Stimulated activated CD8-positive, alpha-beta memory T cell treated with anti-CD3 and anti-CD28 coated beads, Interleukin-2, amount 100 ng/mL, for 48 hours (primary cell): ENCODE measurements around the gene DOCK10.
"Not testable (repeated sequence)": the region's sequence is repeated elsewhere in the genome, so short reads cannot be mapped to it uniquely, and the experiment has no call there.

ENCODE experiments used
- DNase-seq, 2 donors: peaks; one replicate each; pipeline ENCODE4 v3.0.0-alpha.2; 2020; ENCODE audit warnings: low read depth in 2 of 2

The DOCK10 gene

DNA sequence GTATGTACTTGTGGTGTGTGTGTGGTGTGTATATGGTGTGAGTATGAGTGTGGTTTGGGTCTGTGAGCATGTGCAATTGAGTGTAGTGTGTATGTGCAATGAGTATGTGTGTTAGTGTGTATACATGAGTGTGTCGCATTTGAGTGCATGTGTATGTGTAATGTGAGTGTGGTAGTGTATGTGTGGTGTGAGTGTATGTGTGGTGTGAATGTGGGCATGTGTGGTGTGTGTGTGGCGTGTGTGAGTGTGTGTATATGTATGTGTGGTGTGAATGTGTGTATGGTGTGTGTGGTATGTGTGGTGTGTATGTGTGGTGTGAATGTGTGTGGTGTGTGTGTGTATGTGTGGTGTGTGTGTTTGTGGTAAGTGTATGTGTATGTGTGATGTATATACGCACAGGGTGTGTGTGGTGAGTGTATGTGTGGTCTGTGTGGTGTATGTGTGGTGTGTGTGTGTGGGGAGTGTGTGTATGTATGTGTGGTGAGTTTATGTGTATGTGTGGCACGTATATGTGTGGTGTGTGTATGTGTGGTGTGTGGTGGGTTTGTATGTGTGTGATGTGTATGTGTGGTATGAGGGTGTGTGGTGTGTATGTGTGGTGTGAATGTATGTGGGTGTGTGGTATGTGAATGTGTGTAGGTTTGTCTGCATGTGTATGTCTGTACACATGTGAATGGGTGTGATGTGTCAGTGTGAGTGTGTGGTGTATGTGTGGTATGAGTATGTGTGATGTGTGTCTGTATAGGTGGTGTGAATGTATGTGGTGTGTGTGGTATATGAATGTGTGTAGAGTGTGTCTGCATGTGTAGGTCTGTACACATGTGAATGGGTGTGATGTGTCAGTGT is 123.4 kb downstream of the DOCK10 start:
- DNase-seq, result no peak

DNA sequence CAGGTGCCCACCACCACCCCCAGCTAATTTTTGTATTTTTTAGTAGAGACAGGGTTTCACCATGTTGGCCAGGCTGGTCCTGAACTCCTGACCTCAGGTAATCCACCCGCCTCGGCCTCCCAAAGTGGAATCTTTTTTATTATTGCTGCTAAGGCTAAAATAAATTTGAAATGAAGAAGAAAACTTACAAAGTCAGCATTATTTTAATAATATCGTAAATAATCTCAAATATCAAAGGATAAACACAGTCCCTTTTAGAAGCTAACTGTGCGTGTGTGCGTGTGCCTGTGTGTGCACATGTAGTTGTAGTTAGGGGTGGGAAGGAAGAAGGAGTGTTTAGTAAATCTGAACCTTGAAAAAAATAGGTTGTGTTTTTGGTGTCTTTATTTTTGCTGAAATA is 125.0 kb downstream of the DOCK10 start:
- not testable (repeated sequence) for DNase-seq

DNA sequence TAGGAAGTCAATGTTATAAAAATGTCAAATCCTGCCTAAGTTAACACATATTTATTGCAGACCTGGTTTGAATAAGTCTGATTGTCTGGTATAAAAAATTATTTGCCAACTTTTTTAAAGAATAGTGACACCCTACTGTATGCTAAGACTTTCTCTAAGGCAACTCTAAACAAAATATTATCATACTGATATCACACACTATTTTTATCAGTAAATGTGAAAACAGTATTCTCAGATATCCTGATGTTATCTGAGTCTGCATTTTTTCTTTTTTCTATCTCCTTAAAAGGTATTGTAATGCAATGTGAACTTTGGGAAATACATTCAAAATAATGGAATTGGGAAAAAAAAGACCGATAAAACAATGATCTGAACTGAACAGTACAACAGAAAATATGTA is 127.1 kb downstream of the DOCK10 start:
- DNase-seq, result no peak

DNA sequence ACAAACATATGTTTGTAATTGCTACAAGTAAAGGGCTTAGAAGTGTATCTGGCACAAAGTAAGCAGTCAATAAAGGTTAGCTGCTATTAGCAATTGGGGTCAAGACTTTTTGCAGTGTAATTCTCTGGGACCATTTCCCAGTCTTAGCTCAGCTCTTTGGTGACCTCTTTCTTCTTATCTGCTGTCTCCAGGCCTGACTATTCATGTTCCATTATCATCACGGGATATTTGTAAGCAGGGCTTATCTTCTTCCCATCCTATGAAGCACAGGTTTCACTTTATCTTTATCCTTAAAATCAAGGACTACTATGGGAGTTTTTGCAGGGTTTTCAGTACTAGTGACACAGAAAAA is 131.7 kb downstream of the DOCK10 start:
- no peak for DNase-seq

DNA sequence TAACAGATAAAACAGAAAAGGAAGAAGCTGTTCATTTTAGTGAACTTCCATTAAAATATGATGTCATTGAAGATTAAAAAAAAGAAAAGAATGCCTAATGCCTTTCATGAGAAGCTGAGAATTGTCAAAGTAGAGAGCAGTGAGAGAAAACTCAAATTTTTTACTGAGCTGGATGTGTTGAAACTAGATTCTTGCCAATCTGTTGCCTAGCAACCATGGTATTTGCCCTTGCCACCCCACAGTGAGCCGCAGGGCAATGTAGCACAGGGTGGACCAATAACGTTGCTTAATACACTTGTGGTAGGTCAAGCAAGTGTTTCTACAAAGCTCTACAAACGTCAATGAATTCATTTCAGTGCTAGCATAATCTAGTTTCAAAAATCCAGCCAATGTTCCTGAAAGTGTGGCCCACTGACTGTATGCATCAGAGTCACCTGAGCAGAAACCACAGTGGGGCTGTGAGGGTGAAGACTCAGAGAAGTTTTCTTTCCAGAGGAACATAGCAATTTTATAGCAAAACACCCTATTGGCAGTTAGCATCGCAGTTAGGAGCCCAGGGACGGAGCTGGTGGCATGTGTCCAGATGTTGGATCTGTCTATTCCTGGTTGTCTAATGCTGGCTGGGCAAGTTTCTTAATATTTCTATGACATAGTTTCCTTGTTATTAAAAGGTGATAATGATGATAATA is 132.2 kb downstream of the DOCK10 start:
- DNase-seq, result no peak

DNA sequence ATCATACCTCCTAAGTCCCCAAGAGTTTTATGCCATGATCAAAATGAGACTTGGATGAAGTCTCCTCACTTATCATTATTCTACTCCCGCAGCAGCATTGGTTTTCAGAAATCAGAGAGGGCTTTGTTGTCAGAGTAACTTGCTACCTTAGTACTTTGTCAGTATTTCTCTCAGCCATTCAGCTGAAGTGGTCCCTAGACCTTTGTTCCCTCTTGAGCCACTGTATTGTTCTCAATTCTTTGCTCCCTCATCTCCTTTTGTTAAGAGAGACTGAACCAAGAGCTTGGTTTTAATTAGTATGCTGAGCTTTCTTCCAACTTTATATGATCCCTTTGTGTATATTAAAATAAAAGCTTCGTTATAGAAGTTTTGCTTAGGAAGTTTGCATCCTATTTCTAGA is 133.4 kb downstream of the DOCK10 start:
- no peak for DNase-seq

DNA sequence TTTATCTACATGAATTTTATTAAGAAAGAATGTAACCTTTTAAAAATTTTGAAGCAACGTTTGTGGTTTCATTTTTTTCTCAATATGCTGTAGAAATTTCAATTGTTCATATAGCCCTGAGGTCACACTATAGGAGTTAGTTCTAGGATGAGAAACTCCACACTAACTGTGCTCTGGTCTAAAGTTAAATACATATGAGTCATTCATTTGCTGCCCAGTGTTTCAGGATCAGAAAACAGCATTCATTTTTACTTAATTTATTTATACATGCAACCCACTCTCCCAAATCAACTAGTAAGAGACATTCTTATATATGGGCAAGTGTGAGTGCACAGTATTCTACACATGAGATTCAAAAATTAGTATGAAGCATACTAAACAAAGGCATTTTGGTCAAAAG is 137.9 kb downstream of the DOCK10 start:
- DNase-seq, result no peak

DNA sequence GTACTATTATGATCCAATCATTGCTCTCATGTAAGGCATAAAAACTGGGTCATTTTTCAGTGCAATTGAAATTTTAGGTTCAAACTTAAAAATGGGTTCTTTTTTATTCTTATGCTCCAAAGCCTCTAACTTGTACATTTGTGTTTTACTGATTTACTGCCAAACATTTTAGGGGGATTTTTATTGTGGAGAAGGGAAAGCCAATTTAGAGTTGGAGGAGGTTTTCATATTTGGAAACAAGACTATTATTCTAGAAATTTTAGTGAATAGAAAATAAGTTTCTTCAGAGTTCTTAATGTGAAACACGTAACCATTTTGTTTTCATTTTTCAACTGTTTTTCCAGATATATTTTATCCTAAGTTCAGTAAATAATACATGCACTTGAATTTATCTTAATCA is 138.6 kb downstream of the DOCK10 start:
- DNase-seq, result no peak

DNA sequence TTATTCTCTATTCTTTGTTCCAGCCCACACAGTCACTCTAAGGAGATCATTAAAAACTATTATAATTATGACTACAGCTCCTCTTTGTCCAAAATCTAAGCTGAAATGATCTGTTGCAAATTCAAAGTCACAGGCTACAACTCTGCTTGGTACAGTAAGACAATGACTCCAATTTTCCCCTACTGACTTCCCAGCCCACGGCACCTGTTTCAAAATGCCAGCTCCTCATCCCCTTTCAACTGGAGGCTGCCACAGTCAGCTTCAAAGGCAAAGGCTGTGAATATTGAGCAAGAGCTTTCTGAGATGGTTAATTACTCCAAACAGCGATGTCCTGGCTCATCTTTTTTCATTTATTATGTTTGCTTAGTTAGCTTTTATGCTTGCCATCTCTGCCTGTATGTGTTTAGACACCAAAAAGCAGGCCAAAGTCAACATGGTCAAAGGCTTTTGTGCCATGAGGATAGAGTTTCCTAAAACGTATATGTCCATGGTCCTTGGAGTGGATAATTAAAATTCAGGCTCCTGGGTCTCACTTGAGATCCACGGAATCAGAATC is 141.1 kb downstream of the DOCK10 start:
- DNase-seq, result no peak

DNA sequence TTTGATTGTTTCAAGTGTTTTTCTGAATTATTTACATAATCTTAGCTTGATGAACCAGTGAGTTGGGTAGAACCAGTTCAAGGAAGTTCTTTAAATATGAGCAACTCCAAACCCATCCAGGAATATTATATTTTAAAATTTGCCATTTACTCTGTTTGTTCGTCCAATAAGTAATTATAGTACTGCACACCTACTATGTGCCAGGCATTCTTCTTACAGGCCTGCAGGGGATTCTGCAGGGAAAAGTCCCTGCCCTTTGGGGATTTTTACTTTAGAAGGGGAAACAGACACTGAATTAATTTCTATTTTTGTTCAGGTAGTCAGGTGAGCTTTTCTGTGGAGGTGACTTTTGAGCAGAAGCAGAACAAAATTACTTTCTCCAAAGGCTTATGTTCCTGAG is 146.9 kb downstream of the DOCK10 start:
- DNase-seq, result no peak

DNA sequence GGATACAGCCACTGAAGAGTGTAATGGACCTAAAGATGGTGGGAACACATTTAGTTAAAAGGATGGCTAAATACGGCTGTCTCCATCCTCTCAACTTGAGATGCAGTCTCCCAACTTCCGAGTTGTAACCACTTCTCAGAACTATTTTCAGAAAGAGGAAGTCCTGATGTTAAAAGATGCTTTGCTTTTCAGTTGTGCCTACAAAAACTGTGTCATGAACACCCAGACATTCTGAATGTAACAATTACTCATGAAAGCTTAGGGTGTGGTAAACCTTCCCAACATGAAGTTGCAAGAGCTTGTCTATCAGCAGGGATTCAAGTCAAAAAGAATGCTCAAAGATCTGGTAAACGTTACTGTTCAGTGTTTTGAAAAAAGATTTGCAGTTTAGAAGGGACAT is 147.9 kb downstream of the DOCK10 start:
- DNase-seq, result no peak

DNA sequence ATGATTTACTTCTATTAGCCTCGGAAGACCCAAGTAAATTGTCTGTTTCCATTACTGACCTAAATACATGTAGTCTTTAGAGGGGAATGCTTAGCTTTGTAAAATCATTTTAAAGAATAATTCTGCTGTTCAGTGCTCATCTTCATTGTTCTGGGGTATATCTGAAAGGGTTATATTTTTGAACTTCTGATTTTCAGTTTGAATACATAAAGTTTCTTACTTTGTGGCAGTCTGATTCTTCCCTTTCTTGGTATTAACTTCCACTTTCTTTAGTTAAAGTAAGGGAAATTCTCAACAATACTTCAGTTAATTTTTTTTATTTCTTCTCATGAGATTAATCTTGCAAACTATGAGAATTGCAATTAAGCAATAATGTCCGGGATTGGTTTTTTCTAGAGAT is 148.4 kb downstream of the DOCK10 start:
- no peak for DNase-seq

DNA sequence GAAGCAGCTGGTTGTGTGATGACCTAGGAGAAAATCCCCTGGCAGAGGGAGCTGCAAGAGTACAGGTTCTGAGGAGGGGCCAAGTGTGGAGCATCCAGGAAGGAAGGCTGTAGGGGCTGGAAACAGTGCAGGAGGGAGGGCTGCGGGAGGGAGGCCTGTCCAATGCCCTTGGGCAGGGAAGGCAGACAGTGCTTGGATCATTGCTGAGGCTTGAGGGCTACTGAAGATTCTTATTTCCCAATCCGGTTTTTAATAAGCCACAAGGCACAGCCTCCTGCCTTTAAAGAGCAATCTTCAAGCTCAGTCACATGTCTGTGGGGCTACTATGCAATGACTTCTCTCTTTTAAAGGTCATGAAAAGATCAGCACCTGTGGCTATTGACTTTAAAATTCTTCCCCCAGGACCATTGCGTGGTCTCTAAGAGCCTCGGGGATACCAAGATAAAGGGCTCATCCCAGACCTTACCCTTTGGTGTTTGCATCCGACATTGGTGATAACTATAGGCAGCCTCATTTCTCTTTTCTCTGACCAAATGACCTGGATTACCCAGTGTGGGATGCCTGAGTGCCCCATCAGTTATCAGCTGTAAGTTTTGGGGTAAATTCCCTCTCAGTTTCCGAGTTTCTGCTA is 149.6 kb downstream of the DOCK10 start:
- no peak for DNase-seq

DNA sequence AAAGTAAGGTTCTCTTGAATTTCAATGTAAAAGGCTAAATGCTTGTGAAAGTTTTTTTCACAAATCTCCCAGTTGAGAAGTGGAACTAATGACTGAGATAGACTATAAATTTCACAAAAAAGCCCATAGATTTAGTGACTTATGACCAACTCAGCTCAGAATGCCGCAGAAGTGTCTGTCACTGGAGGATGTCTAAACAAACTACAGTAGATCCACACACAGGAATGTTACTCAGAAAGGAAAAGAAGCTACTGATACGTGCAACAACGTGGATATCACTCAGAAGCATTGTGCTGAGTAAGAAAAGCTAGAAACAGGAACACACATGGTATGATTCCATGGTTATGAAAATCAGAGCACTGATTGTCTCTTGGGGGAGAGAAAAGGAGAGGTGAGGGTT is 151.9 kb downstream of the DOCK10 start:
- no peak for DNase-seq

DNA sequence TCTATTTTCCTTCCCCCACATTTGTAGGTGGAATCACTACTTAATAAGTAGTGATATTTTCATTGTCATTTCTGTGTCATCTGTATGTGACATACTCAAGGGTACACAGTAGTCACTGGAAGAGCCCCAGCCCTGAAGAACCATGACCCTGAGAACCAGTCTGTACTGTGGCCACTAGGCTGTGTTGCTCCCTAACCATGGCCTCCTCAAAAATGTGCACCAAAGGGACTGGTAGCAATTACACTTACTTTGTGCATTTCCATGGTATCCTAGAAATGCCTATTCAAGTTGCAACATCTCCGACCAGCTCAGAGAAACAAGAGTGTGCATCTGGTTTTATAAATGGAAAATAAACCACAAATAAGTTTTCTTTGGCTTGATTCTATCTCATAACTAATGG is 155.1 kb downstream of the DOCK10 start:
- no peak for DNase-seq

DNA sequence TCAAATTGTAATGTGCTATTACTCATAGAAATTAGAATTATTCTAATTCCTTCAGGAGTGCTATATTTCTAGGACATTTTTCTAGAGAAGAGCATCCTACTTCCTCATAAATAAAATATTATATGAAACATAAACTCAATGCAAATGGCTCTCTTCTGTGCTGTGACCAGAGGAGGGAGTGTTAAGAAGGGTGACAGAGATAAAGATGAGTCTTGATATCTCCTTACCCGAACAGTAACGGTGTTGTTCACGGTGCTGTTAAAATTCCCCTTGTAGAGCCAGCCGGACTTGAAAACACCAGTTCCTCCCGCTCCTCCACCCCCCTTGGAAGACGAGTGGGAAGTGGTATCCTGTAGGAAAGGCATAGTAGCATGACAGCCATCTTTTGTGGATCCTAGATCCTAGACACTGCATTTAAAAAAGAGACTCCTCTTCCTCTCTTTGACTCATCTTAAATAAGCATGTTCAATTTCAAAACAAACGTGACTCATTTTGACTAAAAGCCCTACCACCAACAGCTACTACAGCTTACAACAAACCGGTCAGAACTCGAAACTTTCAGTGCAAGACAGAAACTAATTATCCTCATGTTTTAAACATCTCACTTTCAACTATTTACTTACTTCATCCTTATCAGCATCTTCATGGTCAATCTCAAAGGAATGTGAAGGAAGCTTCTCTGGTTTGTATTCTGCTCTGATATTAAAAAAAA is 156.3 kb downstream of the DOCK10 start:
- DNase-seq, result no peak

DNA sequence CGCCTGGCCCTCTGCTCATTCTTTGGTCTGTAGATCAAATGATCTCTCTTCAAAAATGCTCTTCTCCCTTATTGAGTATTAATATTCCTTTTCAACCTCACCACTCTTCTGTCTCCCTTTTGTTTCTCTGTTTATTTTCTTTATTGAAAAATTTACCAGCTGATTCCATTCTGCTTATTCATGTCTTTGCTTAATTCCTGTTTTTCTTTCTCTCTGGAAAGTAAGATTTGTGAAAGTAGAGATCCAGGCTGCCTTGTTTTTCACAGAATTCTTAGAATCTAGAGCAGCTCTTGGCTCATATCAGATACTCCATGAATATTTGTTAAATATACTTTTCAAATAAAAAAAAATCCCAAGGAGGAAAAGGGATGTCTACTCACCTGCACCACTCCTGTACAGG is 157.0 kb downstream of the DOCK10 start:
- DNase-seq, result no peak

DNA sequence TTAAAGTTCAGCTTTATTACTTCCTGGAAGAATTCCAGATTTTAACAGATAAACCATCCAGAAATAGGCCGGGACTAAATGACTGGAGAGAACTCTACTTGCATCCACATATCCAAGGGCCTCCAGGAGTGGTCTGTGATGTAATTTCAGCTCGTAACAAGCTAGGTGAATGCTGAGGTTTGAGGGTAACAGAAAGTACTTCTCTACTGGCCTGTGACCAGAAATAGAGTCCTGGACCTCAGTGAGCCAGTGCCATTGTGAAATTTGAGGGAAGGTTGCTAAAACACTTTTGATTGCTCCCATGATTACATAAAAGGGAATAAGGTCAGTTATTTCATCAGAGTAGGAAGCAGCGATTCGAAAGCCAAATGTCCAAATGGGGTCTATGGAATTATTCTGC is 158.1 kb downstream of the DOCK10 start:
- no peak for DNase-seq

DNA sequence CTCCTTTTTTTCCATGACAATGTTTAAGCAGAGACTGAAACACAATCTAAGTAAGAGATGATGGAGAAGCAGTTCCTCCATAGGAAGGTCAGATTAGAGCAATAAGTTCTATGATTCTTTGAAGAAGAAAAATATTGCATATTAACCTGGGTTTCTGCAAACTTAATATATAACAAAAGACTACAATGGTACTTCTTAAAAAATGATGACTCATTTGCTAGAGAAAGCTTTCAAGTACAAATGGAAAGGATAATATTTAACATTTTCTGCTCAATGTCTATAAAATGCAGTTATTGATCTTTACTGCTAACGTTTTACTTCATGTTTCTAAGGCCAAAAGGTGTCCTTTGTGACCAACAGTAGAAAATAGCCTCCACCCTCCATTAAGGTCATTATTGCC is 158.6 kb downstream of the DOCK10 start:
- DNase-seq, result no peak

DNA sequence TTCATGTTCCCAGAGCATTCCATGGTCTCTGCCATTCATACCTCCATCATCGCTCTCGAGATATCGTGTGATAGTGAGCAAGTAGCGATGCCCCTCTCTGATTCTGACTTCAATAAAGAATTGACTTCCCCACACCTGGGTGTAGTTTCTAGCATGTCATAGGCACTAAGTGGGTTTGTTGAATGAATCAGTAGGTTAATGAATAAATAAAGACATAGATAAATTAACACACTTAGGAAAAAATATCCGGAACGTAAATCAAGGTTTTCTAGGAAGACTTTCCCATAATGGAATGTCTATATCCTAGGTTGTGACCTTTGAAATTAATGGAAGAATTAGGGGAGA is 159.1 kb downstream of the DOCK10 start:
- DNase-seq, result no peak

DNA sequence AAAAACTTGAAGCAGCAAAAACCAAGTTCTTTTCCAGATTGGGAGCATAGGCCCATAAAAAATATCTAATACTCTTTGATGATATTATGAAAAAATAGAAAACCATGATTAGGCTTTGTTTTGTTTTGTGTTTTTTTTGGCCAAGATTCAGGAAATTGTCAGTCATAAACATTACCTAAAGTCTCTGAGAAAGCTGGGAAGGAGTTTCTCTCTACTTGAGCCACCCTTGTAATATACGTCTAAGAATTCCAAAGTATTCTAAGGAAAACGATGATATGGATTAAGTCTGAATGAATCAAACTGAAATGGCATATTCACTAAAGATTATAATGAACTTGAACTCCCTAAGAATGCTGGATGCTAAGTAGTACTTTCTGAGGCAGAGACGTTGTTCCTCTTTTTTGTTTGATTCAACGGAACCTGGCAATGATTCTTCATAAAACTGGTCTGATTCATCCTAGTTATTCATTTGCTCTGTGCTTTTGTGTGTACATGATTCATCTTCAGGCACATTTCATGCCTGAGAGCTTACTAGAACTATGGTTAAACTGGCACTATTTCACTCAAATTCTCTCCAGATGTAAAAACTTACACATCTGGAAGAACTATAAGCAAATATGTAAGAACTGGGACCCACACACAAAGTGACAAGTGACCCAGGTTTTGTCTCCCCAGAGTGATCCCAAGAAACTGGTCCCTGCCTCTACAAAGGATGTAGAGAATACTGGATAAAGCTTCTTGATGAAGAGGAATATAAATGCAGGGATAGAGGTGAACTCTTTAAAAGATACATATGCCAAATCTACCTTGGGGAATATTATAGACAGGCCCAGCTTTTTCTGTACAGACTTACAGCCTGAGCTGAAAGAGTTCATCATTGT is 159.7 kb downstream of the DOCK10 start:
- no peak for DNase-seq
